Subcutaneous adipose tissue (tissue), 4 donors: Measurements from ENCODE around the gene DPP9. TPM values are rescaled to one million over a fixed set of nuclear protein-coding genes. Genes with fewer than 3 reads are reported as not detected.

ENCODE experiments used
- CTCF ChIP-seq: fragments of 450-650 bp; IDR thresholded peaks from one replicate; pipeline ENCODE4 v1.5.1; 2016; ENCODE audit warnings: low read depth, mild to moderate bottlenecking, control low read depth, antibody characterized with exemption, moderate library complexity
- small RNA-seq: library from RNA; depleted of rRNA; stranded (forward); fragments of <200 nt; gene quantifications from one replicate; pipeline ENCODE3, GENCODE V24; 2016
- total RNA-seq, 4 donors: library from RNA; depleted of rRNA; stranded (reverse); fragments of >200 nt; gene quantifications; one replicate each; pipeline ENCODE4 v1.1.0, GENCODE V29; 2016

Gene DPP9
- total RNA-seq, 4 donors from 2014 or later: 31.1 to 109 (median 48.6) TPM

- TF ChIP-seq CTCF: no peak
These were observed 86.9 kb downstream of the DPP9 start for GRCh38 chr19:4636761-4637160.

- TF ChIP-seq CTCF: no peak
These were observed 87.4 kb downstream of the DPP9 start for GRCh38 chr19:4636151-4636717.

- TF ChIP-seq CTCF: no peak
These were observed 87.9 kb downstream of the DPP9 start for GRCh38 chr19:4635754-4636116.

- no peak for TF ChIP-seq CTCF
These were observed 90.3 kb downstream of the DPP9 start for GRCh38 chr19:4633140-4633967.

Small RNAs within 50 kb of the gene (small RNA-seq; reads per million reads assigned to genes)
- gene MIR7-3: not detected

Other genes starting within 250 kb of the DPP9 start
- gene PLIN4, start 205.4 kb downstream of the DPP9 start, total RNA-seq: 1,000 to 10,000 TPM in 1 of 4 donors, 100 to 1,000 TPM in 3; 519 to 1,574 (median 929) TPM
- 100 to 1,000 TPM in 1 of 4 donors, 10 to 100 TPM in 3; 23.8 to 153 (median 32.8) TPM for gene PLIN5, start 188.6 kb downstream of the DPP9 start, total RNA-seq
- gene LRG1, start 183.8 kb downstream of the DPP9 start, total RNA-seq: 1 to 10 TPM in 3 of 4 donors, under 1 TPM in 1; 0.65 to 2.0 (median 1.3) TPM
- 10 to 100 TPM in 1 of 4 donors, 1 to 10 TPM in 3; 2.6 to 12.8 (median 5.2) TPM for gene SEMA6B, start 164.2 kb downstream of the DPP9 start, total RNA-seq
- 1 to 10 TPM; 1.5 to 7.0 (median 2.1) TPM for gene TNFAIP8L1, start 84.3 kb downstream of the DPP9 start, total RNA-seq
- gene MYDGF, start 53.5 kb downstream of the DPP9 start, total RNA-seq: 10 to 100 TPM; 32.4 to 45.6 (median 35.4) TPM
- gene FEM1A, start 67.9 kb upstream of the DPP9 start, total RNA-seq: 10 to 100 TPM in 1 of 4 donors, 1 to 10 TPM in 3; 7.3 to 14.5 (median 8.0) TPM
- gene TICAM1, start 107.9 kb upstream of the DPP9 start, total RNA-seq: 1 to 10 TPM; 3.9 to 9.0 (median 4.9) TPM
- gene PLIN3, start 143.8 kb upstream of the DPP9 start, total RNA-seq: 10 to 100 TPM; 14.8 to 66.1 (median 30.8) TPM
- gene ARRDC5, start 179.1 kb upstream of the DPP9 start, total RNA-seq: 1 to 10 TPM in 3 of 4 donors, under 1 TPM in 1; 0.33 to 1.9 (median 1.5) TPM
- gene UHRF1, start 185.7 kb upstream of the DPP9 start, total RNA-seq: 1 to 10 TPM in 2 of 4 donors, under 1 TPM in 2; 0.57 to 1.3 (median 1.0) TPM
- 10 to 100 TPM; 19.4 to 56.1 (median 28.5) TPM for gene KDM4B, start 245.3 kb upstream of the DPP9 start, total RNA-seq